ENCODE results near the gene FAM76A. TPM values are rescaled to one million over a fixed set of nuclear protein-coding genes. Genes with fewer than 3 reads are reported as not detected.

FAM76A gene
- total RNA-seq, 1 donor = 21.1 TPM

DNA sequence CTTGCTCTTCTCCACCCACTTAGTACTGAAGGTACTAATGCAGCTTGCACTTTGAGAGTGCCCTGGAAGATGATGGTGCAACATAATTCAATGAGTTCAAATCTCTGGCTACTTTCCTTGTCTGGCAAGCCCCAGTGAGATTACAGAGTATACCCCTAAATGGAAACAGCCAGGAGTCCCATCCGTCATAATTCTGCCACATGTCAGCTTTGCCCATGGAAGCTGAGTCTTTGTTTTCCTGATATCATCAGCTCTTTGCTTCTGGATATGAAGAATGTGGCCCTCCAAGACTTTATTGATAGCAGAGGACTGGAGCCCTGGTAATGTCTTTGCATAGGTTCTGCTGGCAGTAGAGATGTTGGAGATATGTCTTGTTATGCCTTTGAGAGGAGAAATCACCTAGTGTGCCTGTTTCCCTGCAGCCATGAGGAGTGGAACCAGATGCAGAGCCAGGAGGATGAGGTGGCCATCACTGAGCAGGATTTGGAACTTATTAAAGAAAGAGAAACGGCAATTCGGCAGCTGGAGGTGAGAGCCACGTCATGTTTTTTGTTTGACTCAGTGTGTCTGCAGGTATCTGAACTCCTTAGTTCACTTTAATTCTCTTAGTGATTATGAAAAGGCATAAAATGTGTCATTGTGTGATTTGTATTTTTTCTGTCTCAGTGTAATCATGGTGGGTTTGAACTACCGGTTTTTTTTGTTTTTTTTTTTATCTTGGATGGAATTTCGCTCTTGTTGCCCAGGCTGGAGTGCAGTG, 86.2 kb downstream of the FAM76A start:
- DNase-seq (ENCODE audit: low read depth) = no peak
- H3K4me3 ChIP-seq (ENCODE audit: low read depth, low read length) = no peak overlapping the region
- TF ChIP-seq, protein P1, sequence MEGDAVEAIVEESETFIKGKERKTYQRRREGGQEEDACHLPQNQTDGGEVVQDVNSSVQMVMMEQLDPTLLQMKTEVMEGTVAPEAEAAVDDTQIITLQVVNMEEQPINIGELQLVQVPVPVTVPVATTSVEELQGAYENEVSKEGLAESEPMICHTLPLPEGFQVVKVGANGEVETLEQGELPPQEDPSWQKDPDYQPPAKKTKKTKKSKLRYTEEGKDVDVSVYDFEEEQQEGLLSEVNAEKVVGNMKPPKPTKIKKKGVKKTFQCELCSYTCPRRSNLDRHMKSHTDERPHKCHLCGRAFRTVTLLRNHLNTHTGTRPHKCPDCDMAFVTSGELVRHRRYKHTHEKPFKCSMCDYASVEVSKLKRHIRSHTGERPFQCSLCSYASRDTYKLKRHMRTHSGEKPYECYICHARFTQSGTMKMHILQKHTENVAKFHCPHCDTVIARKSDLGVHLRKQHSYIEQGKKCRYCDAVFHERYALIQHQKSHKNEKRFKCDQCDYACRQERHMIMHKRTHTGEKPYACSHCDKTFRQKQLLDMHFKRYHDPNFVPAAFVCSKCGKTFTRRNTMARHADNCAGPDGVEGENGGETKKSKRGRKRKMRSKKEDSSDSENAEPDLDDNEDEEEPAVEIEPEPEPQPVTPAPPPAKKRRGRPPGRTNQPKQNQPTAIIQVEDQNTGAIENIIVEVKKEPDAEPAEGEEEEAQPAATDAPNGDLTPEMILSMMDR (IDR thresholded peaks at IDR 0.05; ENCODE audit: insufficient read depth, low read length) = no peak

Small RNAs within 50 kb of the gene (small RNA-seq; reads per million reads assigned to genes)
- gene AL020997.2 = not detected
- not detected for gene RNU6-424P

Other genes starting within 250 kb of the FAM76A start
- 33.0 and 37.9 TPM in 2 replicates for gene WASF2, start 235.8 kb upstream of the FAM76A start, total RNA-seq (ENCODE audit: low replicate concordance)
- gene AHDC1, start 121.8 kb upstream of the FAM76A start, total RNA-seq (ENCODE audit: low replicate concordance) = 14.6 and 19.1 TPM in 2 replicates
- 0.18 TPM in 1 of 2 replicates, not detected in the other for gene FGR, start 90.8 kb upstream of the FAM76A start, total RNA-seq (ENCODE audit: low replicate concordance)
- 64.7 and 194 TPM in 2 replicates for gene IFI6, start 53.8 kb upstream of the FAM76A start, total RNA-seq (ENCODE audit: low replicate concordance)
- gene STX12, start 47.3 kb downstream of the FAM76A start, total RNA-seq (ENCODE audit: low replicate concordance) = 57.6 and 79.6 TPM in 2 replicates
- 23.0 and 35.2 TPM in 2 replicates for gene PPP1R8, start 104.8 kb downstream of the FAM76A start, total RNA-seq (ENCODE audit: low replicate concordance)
- 1.2 and 2.0 TPM in 2 replicates for gene THEMIS2, start 146.6 kb downstream of the FAM76A start, total RNA-seq (ENCODE audit: low replicate concordance)
- gene RPA2, start 188.6 kb downstream of the FAM76A start, total RNA-seq (ENCODE audit: low replicate concordance) = 12.7 and 42.1 TPM in 2 replicates
- gene SMPDL3B, start 209.0 kb downstream of the FAM76A start, total RNA-seq (ENCODE audit: low replicate concordance) = 0.09 TPM in 1 of 2 replicates, not detected in the other
- 4.9 and 5.9 TPM in 2 replicates for gene XKR8, start 234.0 kb downstream of the FAM76A start, total RNA-seq (ENCODE audit: low replicate concordance)